ENCODE results near the gene GINS3.

The GINS3 gene

DNA sequence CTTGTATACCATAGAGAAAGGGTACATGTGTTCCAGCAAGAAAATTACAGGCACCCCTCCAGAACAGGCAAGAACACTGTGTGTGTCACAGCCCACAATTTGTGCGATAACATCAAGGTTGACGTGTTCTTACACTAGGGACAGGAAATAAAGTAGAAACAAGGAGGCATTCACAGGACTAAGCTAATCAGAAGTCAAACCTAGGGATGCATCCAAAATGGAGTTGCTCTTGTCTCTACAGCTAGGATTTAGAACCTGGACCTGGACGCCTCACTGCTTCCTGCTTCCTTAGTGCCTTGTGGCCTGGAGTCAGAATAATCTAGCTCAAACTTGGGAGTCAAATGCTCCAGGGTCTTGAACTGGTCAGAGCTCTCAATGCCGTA, 41.3 kb downstream of the GINS3 start:
- H3K4me3 ChIP-seq (replicated peaks; ENCODE audit: low read depth, low read length): no peak overlapping the region
- TF ChIP-seq, protein P1, sequence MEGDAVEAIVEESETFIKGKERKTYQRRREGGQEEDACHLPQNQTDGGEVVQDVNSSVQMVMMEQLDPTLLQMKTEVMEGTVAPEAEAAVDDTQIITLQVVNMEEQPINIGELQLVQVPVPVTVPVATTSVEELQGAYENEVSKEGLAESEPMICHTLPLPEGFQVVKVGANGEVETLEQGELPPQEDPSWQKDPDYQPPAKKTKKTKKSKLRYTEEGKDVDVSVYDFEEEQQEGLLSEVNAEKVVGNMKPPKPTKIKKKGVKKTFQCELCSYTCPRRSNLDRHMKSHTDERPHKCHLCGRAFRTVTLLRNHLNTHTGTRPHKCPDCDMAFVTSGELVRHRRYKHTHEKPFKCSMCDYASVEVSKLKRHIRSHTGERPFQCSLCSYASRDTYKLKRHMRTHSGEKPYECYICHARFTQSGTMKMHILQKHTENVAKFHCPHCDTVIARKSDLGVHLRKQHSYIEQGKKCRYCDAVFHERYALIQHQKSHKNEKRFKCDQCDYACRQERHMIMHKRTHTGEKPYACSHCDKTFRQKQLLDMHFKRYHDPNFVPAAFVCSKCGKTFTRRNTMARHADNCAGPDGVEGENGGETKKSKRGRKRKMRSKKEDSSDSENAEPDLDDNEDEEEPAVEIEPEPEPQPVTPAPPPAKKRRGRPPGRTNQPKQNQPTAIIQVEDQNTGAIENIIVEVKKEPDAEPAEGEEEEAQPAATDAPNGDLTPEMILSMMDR (IDR thresholded peaks at IDR 0.05; ENCODE audit: low read depth, low read length, missing control alignments): no peak
- no peak for DNase-seq (ENCODE audit: extremely low read depth, low read depth)

DNA sequence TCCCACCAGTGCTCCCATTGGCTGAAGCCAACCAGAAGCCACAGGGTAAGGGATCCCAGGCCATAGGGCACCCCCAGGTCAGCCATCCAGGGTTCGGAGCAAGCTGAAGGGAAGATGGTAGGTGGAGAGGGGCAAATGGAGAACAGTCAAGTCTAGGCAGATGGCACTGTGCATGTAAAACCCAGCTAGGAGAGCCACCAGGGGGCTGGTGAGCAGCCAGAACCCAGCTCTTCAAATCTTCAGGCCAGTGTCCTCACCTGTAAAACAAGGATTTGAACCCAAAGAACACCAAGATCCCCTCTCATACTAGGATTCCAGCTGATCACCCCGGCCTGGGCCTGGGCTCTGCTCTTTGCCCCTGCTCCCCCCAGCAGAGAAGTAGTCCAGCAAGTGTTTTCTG, 43.5 kb downstream of the GINS3 start:
- TF ChIP-seq, protein P1 (IDR thresholded peaks at IDR 0.05; ENCODE audit: low read depth, low read length, missing control alignments): no peak
- DNase-seq (ENCODE audit: extremely low read depth, low read depth): no peak
- H3K4me3 ChIP-seq (replicated peaks; ENCODE audit: low read depth, low read length): no peak overlapping the region

DNA sequence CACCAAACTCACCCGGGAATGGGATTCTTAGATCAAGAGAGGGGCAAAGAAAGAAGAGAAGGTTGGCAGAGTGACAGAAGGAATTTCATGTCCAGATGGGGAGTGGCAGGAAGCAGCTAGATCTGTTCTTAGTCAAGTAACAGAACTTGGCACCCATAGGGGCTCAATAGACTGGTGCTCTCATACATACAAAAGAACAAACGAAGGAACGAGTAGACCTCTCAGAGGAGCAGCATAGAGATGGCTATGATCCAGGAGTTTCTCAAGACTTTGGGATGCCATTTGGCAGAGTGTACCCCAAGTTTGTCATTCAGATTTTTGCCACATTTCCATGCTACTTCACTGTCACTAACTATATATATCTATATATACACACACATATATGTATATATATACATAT, 47.9 kb downstream of the GINS3 start:
- TF ChIP-seq, protein P1 (IDR thresholded peaks at IDR 0.05; ENCODE audit: low read depth, low read length, missing control alignments): no peak
- no peak for DNase-seq (ENCODE audit: extremely low read depth, low read depth)
- no peak overlapping the region for H3K4me3 ChIP-seq (replicated peaks; ENCODE audit: low read depth, low read length)

DNA sequence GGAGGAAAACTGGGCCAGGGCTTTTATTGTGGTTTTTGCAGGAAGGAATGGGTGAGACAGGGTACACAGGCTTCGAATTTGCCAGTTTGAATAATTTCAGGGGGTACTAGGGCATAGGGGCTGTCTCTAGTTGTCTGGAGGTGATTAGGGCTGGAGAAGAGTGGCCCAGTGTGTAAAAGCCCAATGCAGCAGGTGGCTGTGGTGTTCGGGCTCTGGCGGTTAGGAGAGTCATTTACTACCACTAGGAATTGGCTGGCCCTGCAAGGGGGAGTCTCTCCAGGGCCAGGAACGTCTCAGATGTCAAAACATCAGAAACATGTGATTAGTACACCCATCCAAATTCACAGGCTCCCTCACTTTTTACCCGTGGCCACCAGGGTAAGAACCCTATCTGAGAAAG, 50.3 kb downstream of the GINS3 start:
- H3K4me3 ChIP-seq (replicated peaks; ENCODE audit: low read depth, low read length): no peak overlapping the region
- no peak for DNase-seq (ENCODE audit: extremely low read depth, low read depth)
- TF ChIP-seq, protein P1 (IDR thresholded peaks at IDR 0.05; ENCODE audit: low read depth, low read length, missing control alignments): no peak

DNA sequence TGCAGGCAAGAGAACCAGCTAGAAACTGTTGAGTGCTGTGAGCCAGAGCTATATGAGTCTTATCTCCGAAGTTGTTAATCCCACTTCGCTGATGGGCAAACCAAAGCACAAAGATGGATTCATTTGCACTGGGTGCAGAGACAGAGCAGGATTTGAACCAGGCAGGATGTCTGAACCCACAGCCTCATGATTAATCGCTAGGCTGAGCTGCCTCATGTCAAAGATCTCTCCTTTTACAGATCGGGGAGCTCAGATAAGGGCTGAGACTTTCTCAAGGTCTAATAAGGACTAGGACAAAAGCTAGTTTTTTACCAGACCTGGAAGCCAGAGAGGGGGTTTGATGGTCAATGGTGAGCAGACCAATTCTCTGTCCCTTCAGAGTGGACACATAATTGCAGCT, 51.5 kb downstream of the GINS3 start:
- TF ChIP-seq, protein P1 (IDR thresholded peaks at IDR 0.05; ENCODE audit: low read depth, low read length, missing control alignments): no peak
- H3K4me3 ChIP-seq (replicated peaks; ENCODE audit: low read depth, low read length): no peak overlapping the region
- DNase-seq (ENCODE audit: extremely low read depth, low read depth): no peak

DNA sequence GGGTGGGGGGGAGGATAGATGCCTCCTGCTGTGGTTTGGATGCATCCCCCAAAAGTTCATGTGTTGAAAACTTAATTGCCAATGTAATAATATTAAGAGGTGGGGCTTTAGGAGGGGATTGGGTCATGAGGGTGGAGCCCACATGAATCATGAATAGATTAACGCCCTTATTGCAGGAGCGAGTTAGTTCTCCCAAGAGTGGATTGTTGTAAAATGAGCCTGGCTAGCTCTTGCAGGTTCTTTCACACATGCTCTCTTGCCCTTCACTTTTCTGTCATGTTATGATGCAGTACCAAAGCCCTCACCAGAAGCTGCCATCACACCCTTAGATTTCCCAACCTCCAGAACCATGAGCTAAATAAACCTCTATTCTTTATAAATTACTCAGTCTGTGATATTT, 52.0 kb downstream of the GINS3 start:
- TF ChIP-seq, protein P1 (IDR thresholded peaks at IDR 0.05; ENCODE audit: low read depth, low read length, missing control alignments): no peak
- no peak overlapping the region for H3K4me3 ChIP-seq (replicated peaks; ENCODE audit: low read depth, low read length)
- DNase-seq (ENCODE audit: extremely low read depth, low read depth): no peak

DNA sequence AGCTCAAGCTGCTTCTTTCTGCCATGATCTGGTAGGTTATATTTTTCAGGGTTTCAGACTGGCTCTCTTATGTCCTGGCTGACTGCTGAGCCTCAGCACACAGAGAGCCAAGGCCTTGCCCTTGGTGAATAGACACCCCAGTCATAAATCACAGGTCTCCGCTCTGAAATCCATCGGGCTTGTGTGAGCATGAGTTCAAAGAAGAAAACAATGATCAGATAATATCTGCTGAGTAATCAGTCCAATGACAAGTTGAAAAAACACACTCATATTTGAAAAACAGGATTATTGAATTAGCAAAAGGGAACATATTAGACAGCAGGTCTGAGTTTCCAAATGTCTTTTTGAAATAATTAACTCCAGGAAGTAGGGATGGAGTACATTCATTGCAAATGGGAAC, 56.6 kb downstream of the GINS3 start:
- no peak overlapping the region for H3K4me3 ChIP-seq (replicated peaks; ENCODE audit: low read depth, low read length)
- DNase-seq (ENCODE audit: extremely low read depth, low read depth): no peak
- TF ChIP-seq, protein P1 (IDR thresholded peaks at IDR 0.05; ENCODE audit: low read depth, low read length, missing control alignments): no peak

Data from HFF-Myc (cell line).